HAP-1 (cell line): ENCODE measurements around the gene DRAXIN.

ENCODE experiments used
- DNase-seq, 2 experiments: peaks; one replicate each; pipeline ENCODE4 v3.0.0-alpha.2; 2016 to 2020; ENCODE audit warnings: low spot score in 2 of 2
- H3K27me3 ChIP-seq: fragments of 250-450 bp; sonication (Bioruptor Pico); 2 replicates; pipeline ENCODE4 v1.5.1; 2020; ENCODE audit warnings: low read depth, mild to moderate bottlenecking, moderate library complexity
- H3K36me3 ChIP-seq: fragments of 250-450 bp; sonication (Bioruptor Pico); replicated peaks from 2 replicates; pipeline ENCODE4 v1.5.1; 2020; ENCODE audit warnings: mild to moderate bottlenecking
- H3K4me1 ChIP-seq: fragments of 250-450 bp; sonication (Bioruptor Pico); 2 replicates; pipeline ENCODE4 v1.5.1; 2020; ENCODE audit warnings: mild to moderate bottlenecking
- H3K4me3 ChIP-seq: fragments of 250-450 bp; sonication (Bioruptor Pico); 2 replicates; pipeline ENCODE4 v1.5.1; 2020; ENCODE audit warnings: mild to moderate bottlenecking, moderate library complexity
- H3K9me3 ChIP-seq: fragments of 250-450 bp; sonication (Bioruptor Pico); 2 replicates; pipeline ENCODE4 v1.5.1; 2020; ENCODE audit warnings: mild to moderate bottlenecking, moderate library complexity
- in situ Hi-C: fragments of 300-500 bp; cut with MboI; formaldehyde crosslinking; loops from 3 replicates; pipeline ENCODE4 v1.14.3; 2020; ENCODE audit warnings: low sequenced_read_pairs, inconsistent platforms, mixed read lengths

Gene DRAXIN

DNA sequence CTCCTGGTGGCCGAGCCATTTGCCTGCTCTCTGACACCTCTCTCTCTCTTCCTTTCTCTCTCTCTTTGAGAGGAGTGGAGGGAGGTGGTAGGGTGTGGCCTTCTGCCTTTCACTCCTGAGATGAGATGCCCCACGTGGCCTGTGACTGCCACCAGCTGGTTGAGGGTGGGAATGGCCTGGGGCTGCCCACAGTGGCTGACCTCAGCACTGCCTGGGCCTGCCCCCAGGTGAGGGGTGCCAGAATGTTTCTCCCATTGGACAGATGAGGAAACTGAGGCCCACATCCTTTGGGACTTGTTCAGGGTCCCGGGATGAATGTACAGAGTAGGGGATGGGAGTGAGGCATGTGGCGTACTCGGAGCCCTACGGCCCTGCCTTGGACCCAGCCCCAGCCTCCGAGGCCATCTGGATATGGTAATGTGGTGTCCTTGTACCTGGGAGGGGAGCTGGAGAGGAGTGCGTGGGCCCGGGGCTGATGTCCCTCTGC is 57.7 kb downstream of the DRAXIN start:
- no peaks in the 10 kb centered on the region for H3K4me1 ChIP-seq
- H3K27me3 ChIP-seq = no peaks in the 10 kb centered on the region
- no peak overlapping the region for H3K4me3 ChIP-seq
- no peaks in the 10 kb centered on the region for H3K9me3 ChIP-seq
- in situ Hi-C loops = no loop called here
- DNase-seq = peak; percentile 58 to 77
- H3K36me3 ChIP-seq = peaks cover 14% of the 10 kb centered on the region

DNA sequence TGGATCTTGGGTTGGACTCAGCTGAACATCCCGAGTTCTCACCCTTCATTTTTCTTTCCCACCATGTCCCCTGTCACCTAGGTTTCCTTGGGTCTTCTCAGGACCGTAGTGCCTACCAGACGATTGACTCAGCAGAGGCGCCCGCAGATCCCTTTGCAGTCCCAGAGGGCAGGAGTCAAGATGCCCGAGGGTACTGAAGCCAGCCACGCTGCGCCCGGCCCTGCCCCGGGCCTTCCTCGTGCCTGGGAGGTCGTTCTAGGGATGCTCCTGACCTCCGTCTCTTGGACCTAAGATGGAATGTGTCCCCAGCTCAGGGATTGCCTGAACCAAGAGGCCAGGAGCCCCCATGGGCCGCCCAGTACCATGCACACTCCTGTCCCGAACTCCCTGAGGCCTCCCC is 58.5 kb downstream of the DRAXIN start:
- DNase-seq = no peak
- H3K4me3 ChIP-seq = no peak overlapping the region
- in situ Hi-C loops = no loop called here
- H3K9me3 ChIP-seq = no peaks in the 10 kb centered on the region
- H3K36me3 ChIP-seq = peaks cover 14% of the 10 kb centered on the region
- no peaks in the 10 kb centered on the region for H3K4me1 ChIP-seq
- H3K27me3 ChIP-seq = no peaks in the 10 kb centered on the region

DNA sequence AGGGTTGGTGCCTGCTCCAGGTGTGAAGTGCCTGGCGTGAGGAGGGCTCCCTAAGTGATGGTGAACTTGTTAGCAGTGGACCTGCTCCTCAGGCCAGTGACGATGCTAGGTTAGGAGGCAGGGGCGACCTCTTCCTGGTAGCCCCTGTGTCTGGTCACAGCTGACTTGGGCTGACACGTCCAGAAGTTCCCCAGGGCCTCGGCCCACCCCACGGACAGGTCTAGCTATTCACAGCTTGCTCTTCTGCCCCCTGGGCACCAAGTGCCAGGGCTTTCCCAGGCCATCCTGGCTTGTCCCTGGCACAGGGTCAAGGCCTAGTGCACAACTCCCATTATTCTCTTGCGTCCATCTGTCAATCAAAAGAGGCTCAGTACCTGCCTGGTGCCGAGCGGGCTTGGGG is 59.6 kb downstream of the DRAXIN start:
- Histone ChIP-seq H3K4me3 (no peak overlapping the region), H3K4me1 (no peaks in the 10 kb centered on the region), H3K9me3 (no peaks in the 10 kb centered on the region), H3K36me3 (peaks cover 14% of the 10 kb centered on the region), H3K27me3 (no peaks in the 10 kb centered on the region)
- DNase-seq = no peak
- in situ Hi-C loops = no loop called here

DNA sequence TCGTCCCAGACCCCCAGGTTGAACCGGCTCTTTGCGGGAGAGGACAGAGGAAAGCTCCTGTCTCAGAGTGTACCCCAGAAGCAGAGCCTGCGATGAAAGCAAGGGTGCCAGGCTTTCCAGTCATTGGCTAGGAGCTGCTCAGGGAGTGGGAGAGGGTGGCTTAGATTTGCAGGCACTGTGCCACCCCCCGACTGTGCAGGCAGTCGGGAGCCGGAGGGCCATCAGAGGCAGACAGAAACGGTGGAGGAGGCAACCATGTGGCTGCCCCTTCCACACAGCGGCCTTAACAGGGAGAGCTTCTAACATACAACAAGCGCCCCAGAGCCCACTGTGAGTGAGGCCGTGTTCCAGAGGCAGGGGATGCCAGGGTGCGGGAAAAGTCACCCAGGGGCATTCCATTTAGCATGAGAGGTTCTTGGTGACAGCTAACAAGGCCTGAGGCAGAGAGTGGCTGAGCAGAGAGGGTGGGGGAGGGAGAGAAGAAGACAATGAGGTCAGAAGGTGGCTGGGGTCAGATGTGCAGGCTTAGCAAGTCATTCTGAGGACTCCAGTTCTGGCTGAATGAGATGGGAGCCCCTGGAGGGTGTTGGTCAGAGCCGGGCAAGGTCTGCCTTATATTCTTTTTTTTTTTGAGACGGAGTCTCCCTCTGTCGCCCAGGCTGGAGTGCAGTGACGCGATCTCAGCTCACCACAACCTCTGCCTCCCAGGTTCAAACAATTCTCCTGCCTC is 61.0 kb downstream of the DRAXIN start:
- Histone ChIP-seq H3K9me3 (no peaks in the 10 kb centered on the region), H3K36me3 (peaks cover 14% of the 10 kb centered on the region), H3K4me1 (no peaks in the 10 kb centered on the region), H3K27me3 (no peaks in the 10 kb centered on the region), H3K4me3 (no peak overlapping the region)
- in situ Hi-C loops = no loop called here
- DNase-seq = no peak

DNA sequence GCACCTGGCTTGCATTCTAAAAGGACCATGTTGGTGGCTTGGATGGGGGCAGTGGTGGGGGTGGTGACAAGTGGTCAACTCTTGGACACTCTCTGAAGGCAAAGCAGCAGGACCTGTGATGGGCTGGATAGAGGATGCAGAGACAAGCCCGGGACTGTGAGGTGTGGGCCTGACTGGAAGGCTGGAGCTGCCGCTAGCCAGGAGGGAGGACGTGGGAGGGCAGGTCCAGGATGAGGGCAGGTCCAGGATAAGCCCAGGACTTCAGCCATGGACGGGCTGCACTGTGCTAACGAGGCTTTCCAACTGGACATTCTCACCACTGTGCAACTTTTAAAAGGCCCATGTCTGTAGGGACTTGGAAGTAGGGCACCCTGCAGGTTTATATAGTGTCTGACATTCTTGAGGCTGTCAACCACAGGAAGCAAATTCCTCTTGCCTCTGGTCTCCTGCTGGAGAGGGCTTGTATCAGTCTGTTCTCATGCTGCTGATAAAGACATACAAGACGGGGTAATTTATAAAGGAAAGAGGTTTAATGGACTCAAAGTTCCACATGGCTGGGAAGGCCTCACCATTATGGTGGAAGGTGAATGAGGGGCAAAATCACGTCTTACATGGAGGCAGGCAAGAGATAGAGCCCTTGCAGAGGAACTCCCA is 62.2 kb downstream of the DRAXIN start:
- no peak for DNase-seq
- H3K36me3 ChIP-seq = peaks cover 11% of the 10 kb centered on the region
- H3K27me3 ChIP-seq = no peaks in the 10 kb centered on the region
- H3K9me3 ChIP-seq = no peaks in the 10 kb centered on the region
- no peak overlapping the region for H3K4me3 ChIP-seq
- in situ Hi-C loops = no loop called here
- no peaks in the 10 kb centered on the region for H3K4me1 ChIP-seq

DNA sequence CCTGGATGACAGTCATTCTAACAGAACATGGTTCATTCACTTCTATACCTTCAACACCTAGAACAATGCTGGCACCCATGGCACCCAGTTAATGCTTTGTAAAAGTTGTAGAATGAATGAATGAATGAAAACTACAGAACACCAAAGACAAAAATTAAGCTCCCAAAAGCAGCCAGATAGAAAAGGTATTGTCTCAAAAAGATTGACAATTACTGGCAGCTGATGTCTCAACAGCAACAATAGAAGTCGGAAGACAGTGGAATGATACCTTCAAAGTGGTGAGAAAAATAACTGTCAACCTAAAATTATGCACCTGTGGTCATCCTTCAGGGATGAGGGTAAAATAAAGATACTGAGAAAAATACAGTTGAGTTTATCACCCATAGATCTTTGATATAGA is 65.5 kb downstream of the DRAXIN start:
- Histone ChIP-seq H3K4me1 (peaks cover 4% of the 10 kb centered on the region; the same call in 1 of the 2 replicates), H3K27me3 (0 out of 2 replicates have a peak, but pooled peaks cover 3% of the 10 kb centered on the region), H3K9me3 (no peaks in the 10 kb centered on the region), H3K4me3 (no peak overlapping the region), H3K36me3 (no peaks in the 10 kb centered on the region)
- DNase-seq = no peak
- in situ Hi-C loops = no loop called here

- no peak overlapping the region for H3K4me3 ChIP-seq
- peaks cover 8% of the 10 kb centered on the region; the same call in 1 of the 2 replicates for H3K4me1 ChIP-seq
- no peaks in the 10 kb centered on the region for H3K9me3 ChIP-seq
- no peak for DNase-seq
- no peaks in the 10 kb centered on the region for H3K36me3 ChIP-seq
- 0 out of 2 replicates have a peak, but pooled peaks cover 3% of the 10 kb centered on the region for H3K27me3 ChIP-seq
- in situ Hi-C loops = no loop called here
Measured at GRCh38 chr1:11759791-11760190, 68.3 kb downstream of the DRAXIN start.

DNA sequence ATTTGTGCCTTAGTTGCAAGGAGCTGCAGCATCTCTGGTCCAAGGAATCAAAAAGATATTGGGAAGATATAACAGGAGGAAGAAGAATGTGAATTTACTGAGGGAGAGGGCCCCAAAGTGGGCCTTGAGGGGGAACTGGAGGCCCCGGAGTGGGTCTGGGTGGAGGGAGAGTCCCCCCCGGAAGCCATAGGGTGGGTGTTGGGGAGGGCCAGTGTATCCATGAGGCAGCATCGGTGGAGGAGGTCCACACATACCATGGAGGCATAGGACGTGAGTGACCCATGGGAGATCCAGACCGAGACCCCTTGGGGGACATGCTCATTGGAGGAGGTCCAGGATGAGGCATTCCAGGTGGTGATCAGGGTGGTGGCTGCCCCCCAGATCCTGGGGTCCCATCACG is 69.8 kb downstream of the DRAXIN start:
- no peak for DNase-seq
- H3K4me3 ChIP-seq = no peak overlapping the region
- no peaks in the 10 kb centered on the region for H3K9me3 ChIP-seq
- in situ Hi-C loops = no loop called here
- H3K4me1 ChIP-seq = peaks cover 8% of the 10 kb centered on the region; the same call in 1 of the 2 replicates
- H3K27me3 ChIP-seq = 0 out of 2 replicates have a peak, but pooled peaks cover 3% of the 10 kb centered on the region
- no peaks in the 10 kb centered on the region for H3K36me3 ChIP-seq

- in situ Hi-C loops = no loop called here
- no peaks in the 10 kb centered on the region for H3K9me3 ChIP-seq
- H3K36me3 ChIP-seq = no peaks in the 10 kb centered on the region
- H3K27me3 ChIP-seq = 0 out of 2 replicates have a peak, but pooled peaks cover 3% of the 10 kb centered on the region
- H3K4me3 ChIP-seq = 0 out of 2 replicates have a peak within 1 kb of the TSS, but pooled peaks have one; percentile 5
- peaks cover 8% of the 10 kb centered on the region; the same call in 1 of the 2 replicates for H3K4me1 ChIP-seq
- DNase-seq = peak in 1 of 2 experiments; percentile 74
Measured at GRCh38 chr1:11761988-11762406, 70.5 kb downstream of the DRAXIN start, which contains the start of gene C1orf167. TSS of gene C1orf167 (plus strand) at chr1:11762193. CDS start at chr1:11764401, 2,208 bp downstream.

DNA sequence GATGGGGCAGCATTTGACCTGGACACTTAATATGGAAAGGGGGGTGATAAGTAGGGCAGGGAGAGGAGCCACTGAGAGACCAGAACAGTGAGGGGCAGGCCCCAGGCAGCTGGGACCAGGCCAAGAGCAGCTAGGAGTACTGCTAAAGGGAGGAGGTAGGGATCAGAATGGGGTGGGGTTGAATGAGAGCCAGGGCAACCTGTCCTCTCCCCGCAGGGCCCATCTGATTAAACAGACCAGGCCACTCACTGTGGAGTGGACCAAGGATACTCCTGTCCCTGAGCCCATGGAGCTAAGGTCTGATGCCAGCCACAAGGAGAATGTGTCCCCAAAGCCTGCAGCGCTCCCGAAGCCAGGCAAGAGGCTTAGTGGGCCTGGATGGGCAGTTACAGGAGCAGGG is 72.6 kb downstream of the DRAXIN start:
- Histone ChIP-seq H3K36me3 (no peaks in the 10 kb centered on the region), H3K27me3 (0 out of 2 replicates have a peak, but pooled peaks cover 3% of the 10 kb centered on the region), H3K4me1 (peaks cover 8% of the 10 kb centered on the region; the same call in 1 of the 2 replicates), H3K9me3 (no peaks in the 10 kb centered on the region), H3K4me3 (no peak overlapping the region)
- in situ Hi-C loops = no loop called here
- no peak for DNase-seq

DNA sequence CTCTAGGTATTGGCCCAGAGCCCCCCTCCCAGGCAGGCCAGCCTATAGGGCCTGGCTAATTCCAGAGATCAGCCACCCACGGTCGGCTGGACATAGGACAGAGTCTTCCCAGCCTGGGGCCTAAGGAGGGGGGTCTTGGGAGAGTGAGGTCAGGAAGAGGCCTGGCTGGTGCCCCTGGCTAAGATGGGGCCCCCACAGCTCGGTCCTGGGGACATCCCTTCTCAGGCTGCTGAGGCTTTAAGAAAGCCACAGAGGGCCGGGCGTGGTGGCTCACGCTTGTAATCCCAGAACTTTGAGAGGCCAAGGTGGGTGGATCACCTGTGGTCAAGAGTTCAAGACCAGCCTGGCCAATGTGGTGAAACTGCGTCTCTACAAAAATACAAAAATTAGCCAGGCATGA is 73.0 kb downstream of the DRAXIN start:
- Histone ChIP-seq H3K36me3 (no peaks in the 10 kb centered on the region), H3K4me1 (peaks cover 8% of the 10 kb centered on the region; the same call in 1 of the 2 replicates), H3K4me3 (no peak overlapping the region), H3K27me3 (0 out of 2 replicates have a peak, but pooled peaks cover 3% of the 10 kb centered on the region), H3K9me3 (no peaks in the 10 kb centered on the region)
- DNase-seq = no peak
- in situ Hi-C loops = no loop called here

DNA sequence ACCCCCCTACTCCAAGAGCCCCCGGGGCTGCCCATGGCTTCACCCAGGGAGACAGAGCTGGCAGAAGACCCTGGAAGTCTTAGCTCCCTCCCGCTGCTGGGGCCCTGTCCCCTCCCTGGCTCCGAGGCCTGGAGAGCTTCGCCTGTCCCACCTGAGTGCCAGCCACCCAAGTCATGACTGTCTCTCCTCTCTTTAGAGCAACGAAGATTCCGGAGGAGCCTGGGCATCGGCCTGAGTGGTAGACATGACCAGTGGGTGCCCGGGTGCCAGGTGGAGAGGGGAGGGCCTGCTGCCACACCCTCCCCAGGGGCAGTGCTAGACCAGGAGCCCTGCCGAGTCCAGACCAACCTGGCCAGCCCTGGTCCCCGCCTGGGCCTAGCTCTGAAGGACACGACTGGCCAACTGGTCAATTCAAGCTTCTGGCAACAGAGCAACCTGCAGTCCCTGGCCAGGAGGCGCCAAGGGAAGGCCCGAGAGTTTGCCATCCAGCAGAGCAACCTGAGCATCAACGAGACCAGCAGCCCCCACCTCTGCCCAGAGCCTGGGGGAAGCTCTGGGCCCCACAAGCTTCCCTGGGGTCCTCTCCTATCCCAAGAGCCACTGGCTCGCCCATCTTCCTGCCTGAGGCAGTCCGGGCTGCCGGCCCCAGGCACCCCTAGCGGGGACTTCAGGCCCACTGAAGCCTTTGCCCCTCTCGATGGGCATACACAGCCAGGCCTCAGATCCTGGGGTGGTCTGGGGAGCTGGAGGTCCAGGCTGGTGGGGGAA is 74.3 kb downstream of the DRAXIN start:
- H3K4me1 ChIP-seq = peaks cover 8% of the 10 kb centered on the region; the same call in 1 of the 2 replicates
- H3K27me3 ChIP-seq = 0 out of 2 replicates have a peak, but pooled peaks cover 3% of the 10 kb centered on the region
- in situ Hi-C loops = no loop called here
- H3K36me3 ChIP-seq = no peaks in the 10 kb centered on the region
- H3K9me3 ChIP-seq = no peaks in the 10 kb centered on the region
- no peak for DNase-seq
- no peak overlapping the region for H3K4me3 ChIP-seq

- H3K36me3 ChIP-seq = no peaks in the 10 kb centered on the region
- no peak overlapping the region for H3K4me3 ChIP-seq
- in situ Hi-C loops = no loop called here
- DNase-seq = no peak
- H3K4me1 ChIP-seq = peaks cover 8% of the 10 kb centered on the region; the same call in 1 of the 2 replicates
- H3K9me3 ChIP-seq = no peaks in the 10 kb centered on the region
- H3K27me3 ChIP-seq = 0 out of 2 replicates have a peak, but pooled peaks cover 3% of the 10 kb centered on the region
Measured at GRCh38 chr1:11766429-11766776, 74.9 kb downstream of the DRAXIN start.
